A375 (cell line): ENCODE measurements around the gene RPS17. TPM values are rescaled to one million over a fixed set of nuclear protein-coding genes. Genes with fewer than 3 reads are reported as not detected.

ENCODE experiments used
- total RNA-seq: library from RNA; depleted of rRNA; stranded (reverse); fragments of >200 nt; shearing (Covaris generic); gene quantifications from 2 replicates; pipeline ENCODE4 v1.2.3, GENCODE V29; 2014; rRNA removed

RPS17 gene
- total RNA-seq: 6,139 and 6,766 TPM in 2 replicates

GRCh38 chr15:82540055-82540983, at the start of gene RPS17:
TSS of gene RPS17 (minus strand) at chr15:82540457. CDS start at chr15:82540428, 29 bp downstream.

Other genes starting within 250 kb of the RPS17 start
- gene GOLGA6L10, start 191.0 kb downstream of the RPS17 start, total RNA-seq: 1.6 and 1.7 TPM in 2 replicates
- 3.1 and 5.5 TPM in 2 replicates for gene GOLGA6L9, start 110.6 kb downstream of the RPS17 start, total RNA-seq
- 1.7 and 2.9 TPM in 2 replicates for gene CPEB1, start 106.9 kb upstream of the RPS17 start, total RNA-seq
- gene AP3B2, start 169.4 kb upstream of the RPS17 start, total RNA-seq: 2.5 and 3.0 TPM in 2 replicates